GM12892 (cell line): ENCODE data around the gene TRPM3.

ENCODE experiments used
- POLR2A ChIP-seq: IDR thresholded peaks from 2 replicates; pipeline ENCODE4 v1.6.1; 2011; ENCODE audit warnings: low read depth, low read length, control low read depth
- TAF1 ChIP-seq: IDR thresholded peaks from 2 replicates; pipeline ENCODE4 v1.6.1; 2011; ENCODE audit warnings: low read depth, mild to moderate bottlenecking, control low read depth, low read length, borderline replicate concordance

DNA sequence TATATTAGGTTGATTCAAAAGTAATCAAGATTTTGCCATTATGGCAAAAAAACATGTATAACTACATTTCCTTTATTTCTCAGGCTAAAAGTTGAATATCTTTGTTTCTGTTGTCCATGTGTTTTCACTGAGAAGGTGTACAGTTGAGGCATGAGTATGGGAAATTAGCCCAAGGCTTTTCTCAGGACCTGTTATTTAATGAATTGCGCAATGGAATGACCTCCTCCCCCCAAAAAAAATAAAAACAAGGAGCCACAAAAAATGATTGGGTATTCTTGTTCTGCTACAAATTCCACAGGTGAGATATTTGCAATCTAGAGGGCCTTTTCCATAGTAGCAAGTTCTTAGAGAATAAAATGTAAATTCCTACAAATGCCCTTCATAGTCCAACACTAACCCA lies 186.8 kb downstream of the TRPM3 start:
- TF ChIP-seq POLR2A = no peak
- no peak for TF ChIP-seq TAF1
